ENCODE results near the gene FAN1. TPM values are rescaled to one million over a fixed set of nuclear protein-coding genes. Genes with fewer than 3 reads are reported as not detected.

Gene FAN1
- total RNA-seq, 1 experiment from 2014 or later = 21.5 TPM

DNA sequence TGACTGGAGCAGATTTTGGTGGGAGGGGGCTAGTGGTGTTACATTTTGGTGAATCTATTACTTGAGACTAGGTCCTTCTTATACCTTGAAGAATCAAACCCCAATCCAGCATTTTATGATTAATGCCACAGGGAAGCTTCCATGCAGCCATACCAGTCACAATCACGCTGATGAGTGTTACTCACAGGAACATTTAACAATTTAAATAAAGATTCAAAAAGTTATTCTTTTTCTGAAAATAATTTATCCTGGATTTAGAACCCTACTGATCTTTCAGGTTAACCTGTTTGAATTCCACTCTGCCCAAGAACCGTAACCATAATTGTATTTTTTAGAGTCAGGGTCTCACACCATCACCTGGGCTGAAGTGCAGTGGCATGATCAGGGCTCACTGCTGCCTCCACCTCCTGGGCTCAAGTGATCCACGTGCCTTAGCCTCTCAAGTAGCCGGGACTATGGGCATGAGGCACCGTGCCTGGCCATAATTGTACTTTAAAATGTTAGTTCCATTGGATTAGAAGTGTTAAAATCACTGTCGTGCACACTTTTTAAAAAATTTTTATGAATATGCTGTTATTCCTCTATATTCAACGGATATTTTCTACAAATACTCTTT, 88.6 kb downstream of the FAN1 start:
- peak overlapping the region; percentile 92 for H3K4me3 ChIP-seq

More for the DNA sequence above, 88.6 kb downstream of the FAN1 start:
- H3K27ac ChIP-seq = peak overlapping the region; percentile 31; the same call in 1 of the 2 replicates
- H3K36me3 ChIP-seq = no peaks in the 10 kb centered on the region
- H3K27me3 ChIP-seq = no peaks in the 10 kb centered on the region
- peak in 1 of 2 experiments; percentile 4 for DNase-seq
- no peaks in the 10 kb centered on the region for H3K9me3 ChIP-seq (replicated peaks)
- peaks cover 5% of the 10 kb centered on the region for H3K4me1 ChIP-seq

Other genes starting within 250 kb of the FAN1 start
- gene MTMR10, start 87.7 kb downstream of the FAN1 start, total RNA-seq (2014; rRNA removed; shearing (Covaris generic)) = 10.6 and 11.4 TPM in 2 replicates
- 0.06 TPM in 1 of 2 replicates, not detected in the other for gene TRPM1, start 197.8 kb downstream of the FAN1 start, total RNA-seq (2014; rRNA removed; shearing (Covaris generic))